GM20431 (cell line): ENCODE data around the gene ABCB10.

Experiments used
- in situ Hi-C: fragments of 300-500 bp; cut with MseI, MboI; formaldehyde crosslinking; loops from one replicate; pipeline ENCODE4 v1.15.0; 2020; ENCODE audit warnings: low sequenced_read_pairs; ENCODE audit not compliant: unreplicated experiment

The ABCB10 gene

DNA sequence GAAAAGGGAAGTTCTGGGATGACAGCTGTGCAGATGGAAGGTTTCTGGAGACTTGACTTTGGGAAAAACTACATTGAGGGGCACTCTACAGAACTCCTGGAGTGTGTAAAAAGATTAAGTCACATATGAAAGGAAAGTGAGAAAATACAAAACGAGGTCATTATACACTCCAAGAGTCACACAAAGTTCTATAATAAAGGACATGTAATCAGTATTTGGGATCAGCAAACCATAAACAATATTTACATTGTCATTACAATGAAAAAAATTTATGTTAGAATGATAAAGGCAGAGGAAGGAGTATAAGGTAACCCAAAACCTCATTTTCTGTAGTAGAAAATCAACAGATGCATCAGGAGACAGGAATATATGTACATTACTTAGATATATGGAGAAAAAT lies 73.2 kb downstream of the ABCB10 start:
- in situ Hi-C loops: loop anchor here (25.0 kb wide), 1 partner anchor 223 kb away; the partner anchor contains the start of gene RAB4A

DNA sequence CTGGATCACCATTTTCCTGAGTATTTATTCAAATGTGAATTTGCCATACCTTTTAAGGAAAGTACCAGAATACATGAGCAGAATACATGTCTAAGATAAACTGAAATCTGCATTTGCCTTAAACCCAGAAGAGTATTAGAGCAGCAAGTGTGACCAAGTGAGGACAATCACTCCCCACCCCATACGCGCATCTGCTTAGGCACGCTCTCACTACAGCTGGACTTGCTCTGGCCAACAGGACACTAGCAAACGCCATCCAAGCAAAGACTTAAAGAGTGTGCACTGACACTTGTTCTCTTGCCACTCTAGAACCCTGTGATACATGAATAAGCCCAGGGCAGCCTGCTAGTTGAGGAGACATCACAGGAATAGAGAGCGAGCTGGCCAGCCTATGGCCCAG lies 76.0 kb downstream of the ABCB10 start:
- in situ Hi-C loops: loop anchor here (25.0 kb wide), 1 partner anchor 220 kb away; the partner anchor contains the start of gene RAB4A

DNA sequence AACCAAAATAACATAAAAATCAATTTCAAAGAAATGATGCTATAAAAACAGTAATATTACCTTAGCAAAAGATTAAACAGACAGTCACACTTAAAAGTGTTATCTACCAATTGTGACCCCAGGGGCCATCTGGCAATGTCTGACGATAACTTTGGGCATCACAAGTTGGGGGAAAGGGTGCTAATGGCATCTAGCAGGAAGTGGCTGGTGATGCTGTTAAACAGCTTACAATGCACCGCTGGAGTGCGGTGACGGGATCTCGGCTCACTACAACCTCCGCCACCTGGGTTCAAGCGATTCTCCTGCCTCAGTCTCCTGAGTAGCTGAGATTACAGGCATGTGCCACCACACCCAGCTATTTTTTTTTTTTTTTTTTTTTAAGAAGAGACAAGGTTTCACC lies 78.0 kb downstream of the ABCB10 start:
- in situ Hi-C loops: loop anchor here (25.0 kb wide), 1 partner anchor 218 kb away; the partner anchor contains the start of gene RAB4A

DNA sequence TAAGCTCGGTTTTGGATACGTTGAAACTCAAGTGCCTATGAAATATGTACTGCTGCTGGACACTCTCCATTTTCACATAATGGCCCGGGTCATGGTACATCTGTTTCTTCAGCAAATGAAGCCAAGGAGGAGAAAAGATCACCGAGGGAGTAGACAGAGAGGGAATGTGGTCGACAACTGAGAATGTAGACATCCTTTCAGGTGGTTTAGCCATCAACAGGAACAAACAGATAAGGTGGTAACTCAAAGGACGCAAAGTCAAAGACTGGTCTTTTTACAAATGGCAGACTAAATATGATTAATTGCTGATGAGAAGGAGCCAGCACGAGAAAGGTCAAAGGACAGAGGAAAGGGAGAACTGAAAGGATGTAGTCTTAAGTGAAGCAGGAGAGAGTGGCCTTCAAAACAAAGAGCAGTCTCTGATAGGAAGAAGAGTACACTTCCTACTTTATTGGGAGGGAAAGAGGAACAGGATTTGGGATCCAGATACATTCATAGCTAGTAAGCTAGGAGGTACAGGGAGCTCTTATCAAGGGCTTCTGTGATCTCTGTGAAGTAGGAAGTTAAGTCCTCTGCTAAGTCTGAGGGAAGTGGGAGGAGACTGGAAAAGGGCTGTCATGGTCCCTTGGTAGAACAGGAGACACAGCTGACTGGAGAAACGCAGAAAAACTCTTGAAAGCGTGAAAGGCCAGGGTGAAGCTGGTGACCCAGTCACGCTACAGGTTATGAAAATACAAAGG lies 78.7 kb downstream of the ABCB10 start:
- in situ Hi-C loops: loop anchor here (25.0 kb wide), 1 partner anchor 218 kb away; the partner anchor contains the start of gene RAB4A

GRCh38 chr1:229478852-229479251 lies 79.7 kb downstream of the ABCB10 start:
- in situ Hi-C loops: loop anchor here (25.0 kb wide), 1 partner anchor 217 kb away; the partner anchor contains the start of gene RAB4A

DNA sequence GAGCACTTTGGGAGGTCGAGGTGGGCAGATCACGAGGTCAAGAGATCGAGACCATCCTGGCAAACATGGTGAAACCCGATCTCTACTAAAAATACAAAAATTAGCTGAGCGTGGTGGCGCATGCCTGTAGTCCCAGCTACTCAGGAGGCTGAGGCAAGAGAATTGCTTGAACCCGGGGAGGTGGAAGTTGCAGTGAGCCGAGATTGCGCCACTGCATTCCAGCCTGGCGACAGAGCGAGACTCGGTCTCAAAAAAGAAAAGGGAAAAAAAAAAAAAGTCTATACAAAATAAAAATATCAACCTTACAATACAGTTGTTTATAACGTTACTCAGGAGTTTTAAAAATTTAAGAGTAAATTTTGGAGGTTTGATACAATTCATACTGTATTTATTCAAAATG lies 82.6 kb downstream of the ABCB10 start:
- in situ Hi-C loops: loop anchor here (25.0 kb wide), 1 partner anchor 214 kb away; the partner anchor contains the start of gene RAB4A

DNA sequence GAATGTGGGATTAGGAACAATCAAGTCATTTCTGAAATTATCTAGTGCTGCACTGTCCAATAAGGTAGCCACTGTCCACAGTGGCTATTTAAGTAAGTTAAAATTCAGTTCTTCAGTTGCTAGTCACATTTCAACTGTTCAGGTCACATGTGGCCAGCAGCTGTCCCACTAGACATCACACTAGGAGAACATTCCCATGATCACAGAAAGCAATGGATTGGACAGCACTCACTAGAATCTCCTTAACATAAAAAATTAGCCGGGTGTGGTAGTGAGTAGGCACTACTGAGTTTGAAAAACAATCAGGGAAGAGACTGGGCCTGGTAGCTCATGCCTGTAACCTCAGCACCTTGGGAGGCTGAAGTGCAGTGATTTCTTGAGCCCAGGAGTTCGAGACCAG lies 84.0 kb downstream of the ABCB10 start:
- in situ Hi-C loops: no loop called here

GRCh38 chr1:229471175-229471574 lies 87.3 kb downstream of the ABCB10 start:
- in situ Hi-C loops: no loop called here

DNA sequence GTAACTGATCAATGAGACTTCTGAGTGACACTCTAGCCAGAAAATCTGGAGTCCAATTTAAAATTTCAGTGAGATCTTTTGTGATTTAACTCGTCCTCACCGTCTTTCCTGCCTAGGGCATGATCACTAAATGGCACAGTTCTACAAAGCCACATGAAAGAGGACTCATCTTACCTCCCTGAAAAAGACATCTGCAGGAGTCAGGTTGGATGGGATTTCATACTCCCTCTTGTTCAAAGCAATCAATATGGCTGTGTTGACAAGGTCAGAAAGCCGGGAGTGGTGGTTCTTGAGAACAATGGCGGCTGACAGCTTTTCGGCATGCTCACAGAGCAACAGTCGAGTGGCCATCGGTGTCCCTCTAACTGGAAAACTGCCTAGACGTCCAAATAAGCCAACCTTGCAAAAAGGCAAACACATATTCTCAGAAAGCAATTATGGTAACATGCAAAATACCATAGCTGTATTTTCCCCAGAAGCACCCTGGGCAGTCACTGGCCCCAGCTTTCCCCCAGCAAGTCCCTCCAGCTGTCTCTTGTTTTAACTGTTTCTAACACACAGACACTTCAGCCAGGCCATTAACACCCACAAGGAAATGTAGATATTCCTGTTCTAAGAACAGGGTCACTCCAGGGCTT lies 88.0 kb downstream of the ABCB10 start:
- in situ Hi-C loops: no loop called here

- in situ Hi-C loops: no loop called here
Observed at GRCh38 chr1:229466887-229467286, 91.6 kb downstream of the ABCB10 start.
